Cardiac fibroblast (primary cell): ENCODE measurements around the gene FGG.
A peak's percentile ranks its signal among the peaks of the same experiment; 100 is the strongest.

ENCODE experiments used
- DNase-seq, 2 donors: peaks; one replicate each; pipeline versions ENCODE4 v3.0.0 to v3.0.0-alpha.2; 2010; ENCODE audit warnings: low read depth in 2 of 2
- H3K4me3 ChIP-seq, 2 donors: replicated peaks in 1 of 2; 1 replicate in 1 of 2; 2 replicates in 1 of 2; pipeline ENCODE4 v1.5.1; 2011; ENCODE audit warnings: low read depth in 2 of 2, low read length in 2 of 2, mild to moderate bottlenecking in 2 of 2, moderate library complexity in 1 of 2
- CTCF ChIP-seq: IDR thresholded peaks from one replicate; pipeline ENCODE4 v1.5.1; 2011; ENCODE audit warnings: low read depth, mild to moderate bottlenecking, low read length, inconsistent platforms

Gene FGG

GRCh38 chr4:154612472-154613414, at the start of gene FGG:
TSS of gene FGG (minus strand) at chr4:154612656. CDS start at chr4:154612609, 47 bp downstream.
- no peak within 1 kb of the TSS for H3K4me3 ChIP-seq
- no peak for TF ChIP-seq CTCF
- DNase-seq: no peak

GRCh38 chr4:154660052-154660451, 47.6 kb upstream of the FGG start:
- peak; percentile 1 to 49 for DNase-seq
- TF ChIP-seq CTCF: no peak
- H3K4me3 ChIP-seq: no peak overlapping the region

- TF ChIP-seq CTCF: no peak
- H3K4me3 ChIP-seq: peak overlapping the region; percentile 11 to 14
These were observed 46.4 kb upstream of the FGG start for GRCh38 chr4:154658680-154659405.

GRCh38 chr4:154643493-154643892, 31.0 kb upstream of the FGG start:
- H3K4me3 ChIP-seq: no peak overlapping the region
- peak in 1 of 2 donors; percentile 36 for DNase-seq
- no peak for TF ChIP-seq CTCF

More at GRCh38 chr4:154658680-154659405, 46.4 kb upstream of the FGG start:
- peak; percentile 3 to 5 for DNase-seq

GRCh38 chr4:154642373-154643009, 30.0 kb upstream of the FGG start:
- no peak for DNase-seq
- TF ChIP-seq CTCF: no peak
- H3K4me3 ChIP-seq: no peak overlapping the region

- H3K4me3 ChIP-seq: no peak overlapping the region
- no peak for DNase-seq
- TF ChIP-seq CTCF: no peak
These were observed 28.5 kb upstream of the FGG start for GRCh38 chr4:154640999-154641398.
